Stimulated activated CD4-positive, alpha-beta T cell treated with anti-CD3 and anti-CD28 coated beads, TNF-alpha, amount 100 ng/mL, for 24 hours (primary cell): ENCODE measurements around the gene DHRS9.

Experiments used
- DNase-seq, 3 experiments: peaks; one replicate each; pipeline ENCODE4 v3.0.0-alpha.2; 2020; ENCODE audit warnings: low read depth in 3 of 3

Gene DHRS9

GRCh38 chr2:169065864-169066517 lies 3.4 kb upstream of the DHRS9 start:
- DNase-seq = no peak

GRCh38 chr2:169066897-169067296 lies 2.5 kb upstream of the DHRS9 start:
- no peak for DNase-seq

DNA sequence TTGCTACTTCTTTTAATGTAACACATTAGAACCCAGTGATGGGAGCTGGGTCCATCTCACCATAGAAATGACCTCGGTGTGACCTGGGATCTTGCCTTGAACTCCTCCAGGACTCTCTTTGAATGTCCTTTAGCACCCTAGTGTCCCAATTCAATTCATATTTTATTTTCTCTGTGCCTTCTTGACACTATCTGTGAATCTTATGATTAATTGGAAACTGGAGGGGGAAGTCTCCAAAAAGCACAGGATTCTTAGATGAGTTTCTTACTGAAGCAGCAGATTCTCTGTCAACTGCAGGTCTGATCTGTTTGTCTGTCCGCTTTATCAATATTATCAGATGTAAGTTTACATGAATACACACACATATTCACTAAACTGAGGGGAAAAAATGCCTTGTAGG lies 470 bp downstream of the DHRS9 start:
- no peak for DNase-seq

DNA sequence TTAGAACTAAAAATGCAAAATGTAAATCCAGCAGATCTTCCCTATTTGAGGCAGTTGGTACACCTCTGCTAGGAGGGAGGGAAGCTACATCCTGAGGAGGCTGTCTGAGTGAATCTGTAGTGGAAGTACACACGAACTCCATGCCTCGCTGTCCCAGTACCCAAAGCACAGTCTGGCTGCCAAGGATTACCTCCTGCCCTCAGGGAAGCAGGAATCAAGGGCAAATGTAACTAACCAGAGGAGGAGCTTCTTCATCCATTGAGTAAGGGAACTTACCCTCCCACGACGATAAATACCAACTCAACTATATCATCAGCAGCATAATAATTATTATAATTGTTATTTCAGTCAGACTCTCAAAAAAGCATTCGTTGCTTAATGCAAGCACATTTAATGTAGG lies 2.1 kb downstream of the DHRS9 start:
- DNase-seq = no peak

DNA sequence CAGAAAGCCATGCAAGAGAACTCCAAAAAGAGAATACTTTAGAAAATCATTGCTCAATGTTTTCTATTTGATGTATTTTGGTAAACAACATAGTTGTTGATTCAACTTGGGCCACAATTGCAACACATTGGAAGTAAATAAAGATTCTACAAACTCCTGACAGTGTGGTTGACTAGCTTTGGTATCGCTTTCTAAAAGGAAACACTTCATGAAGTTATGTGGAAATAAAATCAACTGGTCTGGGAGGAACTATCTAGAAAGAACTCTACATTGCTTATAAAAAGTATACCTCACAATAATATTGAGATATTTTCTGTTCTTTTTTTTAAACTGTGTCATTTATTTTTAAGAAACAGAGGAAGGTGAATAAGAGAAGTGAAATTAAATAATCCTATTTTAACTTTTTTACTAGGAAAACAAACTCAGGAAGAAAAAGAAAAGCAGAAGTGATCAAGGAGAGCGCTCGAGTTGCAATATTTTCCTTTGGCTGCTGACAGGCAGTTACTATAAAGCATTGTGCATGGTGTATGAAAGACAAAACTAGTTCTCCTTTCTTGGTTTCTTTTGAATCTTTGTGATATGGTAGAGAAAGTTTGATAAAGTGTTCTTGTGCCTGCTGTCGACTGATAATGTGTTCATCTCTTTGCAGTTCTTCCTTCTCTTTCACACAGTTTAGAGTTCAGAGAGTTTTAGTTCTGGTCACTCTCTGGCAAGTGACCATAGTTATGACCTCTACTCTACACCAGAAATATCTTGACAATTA lies 3.0 kb downstream of the DHRS9 start:
- no peak for DNase-seq

GRCh38 chr2:169073211-169073962 lies 4.0 kb downstream of the DHRS9 start:
- no peak for DNase-seq

DNA sequence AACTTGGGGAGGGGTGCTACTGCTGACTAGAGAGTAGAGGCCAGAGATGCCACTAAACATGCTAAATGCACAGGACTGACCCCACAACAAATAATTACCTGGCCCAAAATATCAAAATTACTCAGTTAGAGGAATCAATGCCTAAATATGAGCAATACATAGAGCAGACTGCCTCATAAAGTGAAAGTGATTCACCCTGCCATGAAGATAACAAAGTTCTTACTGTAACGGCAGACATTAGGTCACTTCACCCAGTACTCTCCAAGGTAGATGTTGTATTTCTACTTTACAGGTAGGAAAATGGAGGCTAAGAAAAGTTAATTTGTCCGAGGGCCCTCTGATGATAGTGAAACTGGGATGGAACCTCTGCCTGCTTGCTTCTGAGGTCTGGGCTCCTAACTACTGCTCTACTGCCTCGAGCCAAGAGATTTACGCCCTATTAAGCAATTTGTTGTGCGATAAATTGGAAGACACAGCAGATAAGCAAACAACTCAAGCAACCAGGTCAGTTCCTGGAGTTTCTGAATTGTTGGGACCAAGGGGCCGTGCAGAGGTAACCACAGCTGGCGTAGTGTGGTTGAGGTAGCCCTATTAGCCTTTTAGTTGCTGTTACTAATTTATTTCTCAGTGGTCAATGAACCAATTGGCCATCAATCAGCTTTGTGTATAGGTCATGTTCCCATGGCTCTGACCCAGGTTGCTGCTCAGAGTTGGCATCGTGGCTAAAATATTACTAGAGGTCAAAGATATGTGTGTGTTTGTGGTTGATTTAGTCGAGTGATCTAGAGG lies 4.8 kb downstream of the DHRS9 start:
- no peak for DNase-seq

DNA sequence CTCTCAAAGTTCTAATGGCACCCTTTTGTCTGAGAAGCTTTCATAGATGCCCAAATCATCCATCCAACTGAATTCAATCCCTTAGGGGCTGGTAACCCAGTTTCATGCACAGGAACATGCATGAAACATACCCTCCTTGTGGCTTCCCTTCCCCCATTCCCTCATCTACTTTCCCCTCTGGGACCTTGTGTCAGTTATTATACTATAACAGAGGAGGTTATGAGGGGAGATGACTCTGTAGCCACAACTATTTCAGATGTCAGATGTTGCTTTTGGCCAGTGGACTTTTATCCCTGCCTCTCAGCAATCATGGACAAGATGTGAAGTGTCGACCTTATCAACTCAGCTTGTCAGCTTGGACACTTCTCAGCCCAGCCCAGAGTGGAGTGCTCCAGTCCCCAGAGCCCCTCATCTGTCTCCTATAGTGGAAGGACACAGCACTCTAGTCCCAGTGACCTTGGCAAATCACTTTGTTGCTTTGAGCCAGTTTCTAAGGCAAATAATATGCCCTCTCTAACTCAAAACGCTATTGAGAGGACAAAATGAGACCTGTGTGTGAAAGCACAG lies 8.4 kb downstream of the DHRS9 start:
- DNase-seq = no peak

GRCh38 chr2:169080250-169081069 lies 11.1 kb downstream of the DHRS9 start:
- DNase-seq = no peak

- no peak for DNase-seq
Observed at GRCh38 chr2:169081551-169081950, 12.2 kb downstream of the DHRS9 start.

GRCh38 chr2:169082995-169083394 lies 13.6 kb downstream of the DHRS9 start:
- no peak for DNase-seq

GRCh38 chr2:169086893-169087467 lies 17.6 kb downstream of the DHRS9 start:
- no peak for DNase-seq

DNA sequence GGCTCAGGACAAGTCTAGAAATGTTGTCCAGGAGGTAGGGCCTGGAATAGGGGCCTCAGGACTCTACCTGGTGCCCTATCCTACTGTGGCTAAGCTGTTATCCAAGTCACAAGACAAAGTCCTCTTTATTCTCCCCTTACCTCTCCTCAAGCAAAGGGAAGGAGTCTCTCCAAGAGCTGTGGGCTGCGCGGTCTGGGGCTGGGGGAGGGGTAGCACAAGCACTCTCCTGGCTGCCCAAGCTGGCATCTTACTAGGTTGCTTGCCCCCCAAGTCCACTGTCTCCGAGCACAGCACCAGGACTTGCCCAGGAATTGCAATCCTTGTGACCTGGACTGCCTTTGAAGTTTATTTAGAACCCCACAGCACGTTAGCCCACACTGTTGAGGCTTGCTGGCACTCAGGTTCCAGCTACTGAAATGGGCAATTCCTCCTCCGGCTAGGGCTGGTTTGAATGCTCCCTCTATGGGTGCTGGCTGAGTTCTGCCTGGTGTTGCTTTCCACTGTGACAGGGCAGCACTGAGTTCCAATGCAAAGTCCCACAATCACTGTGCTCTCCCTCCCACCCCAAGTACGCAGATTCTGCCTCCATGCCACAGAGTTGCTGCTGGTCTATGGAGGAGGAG lies 18.5 kb downstream of the DHRS9 start:
- no peak for DNase-seq

- no peak for DNase-seq
Observed at GRCh38 chr2:169089182-169089581, 19.8 kb downstream of the DHRS9 start.

DNA sequence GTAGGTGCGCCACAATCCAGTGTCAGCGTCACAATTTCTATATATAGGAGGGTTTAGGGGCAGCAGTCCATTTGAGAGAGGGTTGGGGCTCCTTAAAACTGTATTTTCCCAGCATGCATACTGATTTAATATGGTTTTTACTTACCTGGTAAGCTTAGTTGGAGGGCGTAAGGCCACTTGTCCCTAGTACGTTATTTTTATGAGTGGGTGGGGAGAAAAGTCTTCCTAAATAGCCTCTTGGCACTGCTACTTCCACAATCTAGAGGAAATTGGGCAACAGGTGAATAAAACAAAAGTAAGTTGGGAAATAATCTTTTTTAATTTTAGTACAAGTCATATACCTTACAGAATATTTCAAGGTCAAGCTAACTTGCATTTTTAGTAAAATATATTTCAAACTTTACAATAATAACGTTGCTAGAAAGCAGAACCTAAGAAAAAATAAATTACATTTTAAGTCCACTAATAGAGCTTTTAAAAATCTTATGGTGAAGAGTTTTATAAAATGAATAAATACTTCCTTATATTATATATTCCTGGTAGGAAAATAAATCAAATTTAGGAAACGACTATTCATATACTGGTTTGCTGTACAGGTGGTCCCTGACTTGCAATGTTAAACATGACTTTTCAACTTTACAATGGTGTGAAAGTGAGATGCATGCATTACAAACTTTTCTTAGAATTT lies 20.9 kb downstream of the DHRS9 start:
- no peak for DNase-seq

GRCh38 chr2:169091256-169091655 lies 21.9 kb downstream of the DHRS9 start:
- no peak for DNase-seq

DNA sequence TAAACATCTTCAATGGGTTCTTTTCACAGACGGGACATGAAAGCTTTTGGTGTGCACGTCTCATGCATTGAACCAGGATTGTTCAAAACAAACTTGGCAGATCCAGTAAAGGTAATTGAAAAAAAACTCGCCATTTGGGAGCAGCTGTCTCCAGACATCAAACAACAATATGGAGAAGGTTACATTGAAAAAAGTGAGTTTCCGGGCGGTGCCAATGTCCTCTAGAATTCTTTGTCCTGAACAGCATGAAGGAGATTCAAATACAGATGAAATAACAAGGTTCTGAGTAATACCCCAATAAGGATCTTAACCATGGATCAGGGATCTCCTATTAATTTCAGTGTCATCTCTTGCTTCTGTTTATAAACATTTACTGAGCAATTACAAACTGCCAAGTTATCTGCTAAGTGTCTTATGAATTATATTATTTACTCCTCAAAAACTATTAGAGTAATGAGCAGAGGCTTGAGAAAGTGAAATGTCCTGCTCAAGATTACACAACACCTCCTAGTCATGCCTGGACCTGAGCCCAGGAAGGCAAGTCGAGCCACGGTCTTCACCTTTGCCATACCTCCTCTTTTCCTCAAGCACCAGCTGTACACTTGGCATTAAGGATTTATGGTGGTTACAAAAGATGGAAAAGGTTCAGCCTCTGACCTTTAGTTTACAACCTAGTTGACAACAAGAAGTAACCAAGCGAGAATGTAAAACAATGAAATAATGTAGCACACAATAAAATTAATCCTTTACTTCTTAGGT lies 22.6 kb downstream of the DHRS9 start:
- DNase-seq = no peak

DNA sequence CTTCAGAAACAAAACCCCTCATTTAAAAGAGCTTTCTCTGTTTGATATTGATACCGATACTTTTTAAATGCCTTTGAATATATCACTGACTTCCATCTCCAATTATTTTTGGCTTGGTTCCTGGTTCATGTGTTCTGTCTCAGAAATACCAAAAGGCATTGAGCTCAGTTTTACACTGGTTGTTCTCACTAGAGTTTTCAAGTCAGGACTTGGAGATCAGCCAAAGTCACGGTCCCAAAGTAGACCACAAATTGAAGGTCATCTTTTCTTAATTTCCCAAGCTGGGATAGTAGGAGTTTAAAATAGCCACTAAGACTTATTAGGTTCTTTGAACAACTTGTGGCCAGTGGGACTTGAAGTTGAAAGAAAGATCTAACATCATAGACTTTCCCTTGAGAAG lies 24.2 kb downstream of the DHRS9 start:
- no peak for DNase-seq

GRCh38 chr2:169094676-169095075 lies 25.3 kb downstream of the DHRS9 start:
- DNase-seq = no peak
